ENCODE data around the gene TICAM1.

Gene TICAM1

DNA sequence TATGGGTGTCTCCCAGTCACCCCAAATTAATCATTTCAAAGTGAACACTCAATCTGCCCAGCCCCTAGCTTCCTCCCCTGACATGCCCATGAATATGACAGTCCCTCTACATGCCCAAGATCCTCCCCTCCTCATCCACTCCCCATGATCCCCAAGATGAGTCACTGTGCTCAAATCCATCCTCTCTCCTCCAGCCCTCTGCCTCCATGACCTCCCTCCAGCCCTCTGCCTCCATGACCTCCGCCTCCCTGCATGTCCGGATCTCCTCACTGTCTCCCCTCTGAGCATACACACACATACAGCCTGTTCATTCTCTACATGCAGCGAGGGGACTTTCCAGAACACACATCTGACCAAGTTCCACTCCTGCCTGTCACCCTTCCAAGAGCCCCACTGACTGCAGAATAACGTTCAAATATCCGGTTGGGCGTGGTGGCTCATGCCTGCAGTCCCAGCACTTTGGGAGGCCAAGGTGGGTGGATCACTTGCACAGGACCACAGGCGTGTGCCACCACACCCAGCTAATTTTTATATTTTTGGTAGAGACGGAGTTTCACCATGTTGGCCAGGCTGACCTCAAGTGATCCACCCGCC lies 58.4 kb downstream of the TICAM1 start:
- in situ Hi-C loops (cut with MboI; ENCODE audit: low sequenced_read_pairs), result no loop called here

DNA sequence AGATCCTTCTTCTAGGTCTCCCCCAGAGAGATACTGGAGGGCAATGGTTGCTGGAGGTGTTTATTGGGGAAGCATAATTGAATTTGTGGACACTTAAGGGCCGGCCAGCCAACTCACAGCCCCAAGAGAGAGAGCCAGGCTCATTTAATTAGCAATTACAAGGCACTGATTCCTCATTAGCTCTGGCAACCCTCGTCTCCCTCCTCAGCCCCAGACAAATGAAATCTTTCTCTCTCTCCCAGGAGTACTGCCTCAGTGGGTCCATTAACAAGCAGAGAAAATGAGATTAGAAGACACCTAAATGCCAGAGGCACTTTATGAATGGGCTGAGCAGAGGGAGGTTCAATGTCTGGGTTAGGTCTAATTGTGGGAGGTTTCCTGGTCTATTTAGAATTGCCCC lies 58.9 kb downstream of the TICAM1 start:
- in situ Hi-C loops (cut with MboI; ENCODE audit: low sequenced_read_pairs), result no loop called here

DNA sequence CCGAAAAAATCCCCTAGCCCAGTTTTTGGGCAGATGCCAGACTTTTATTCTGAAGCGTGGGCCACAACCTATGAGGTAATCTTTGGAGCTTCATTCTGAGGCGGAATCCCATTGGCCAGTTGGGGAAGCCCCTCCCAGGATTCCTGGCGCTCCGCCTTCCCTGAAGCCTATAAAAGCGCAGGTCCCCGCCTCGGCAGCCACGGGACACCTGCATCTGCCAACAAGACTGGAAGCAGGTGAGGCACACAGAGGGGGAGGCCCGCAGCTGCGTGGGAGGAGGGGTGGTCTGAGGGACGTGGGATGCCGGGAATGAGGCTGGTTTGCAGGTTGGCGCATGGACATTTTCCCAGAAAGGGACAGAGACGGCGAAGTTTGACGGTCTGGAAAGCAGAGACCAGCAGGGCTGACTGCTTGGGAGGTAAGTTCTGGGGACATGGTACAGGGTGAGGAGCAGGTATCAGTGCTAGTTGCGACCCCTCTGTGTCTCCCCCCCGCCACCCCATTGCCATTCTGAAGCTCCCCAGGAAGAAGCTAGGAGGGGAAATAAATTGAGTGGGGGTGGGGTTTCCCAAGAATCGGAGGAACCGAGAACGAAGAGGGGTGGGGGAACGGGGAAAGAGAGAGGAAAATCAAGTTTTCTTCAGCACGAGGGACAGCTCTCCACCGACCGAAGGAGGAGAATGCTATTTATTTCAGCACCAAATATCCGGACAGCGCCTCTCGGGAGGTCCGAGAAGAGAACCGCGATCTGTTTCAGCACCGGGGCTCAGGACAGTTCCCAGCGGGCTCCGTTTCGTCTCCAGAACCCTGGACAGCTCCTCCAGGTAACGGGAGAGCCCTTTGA lies 62.4 kb downstream of the TICAM1 start:
- in situ Hi-C loops (cut with MboI; ENCODE audit: low sequenced_read_pairs), result no loop called here
